ENCODE results near the gene LPP. TPM values are rescaled to one million over a fixed set of nuclear protein-coding genes. Genes with fewer than 3 reads are reported as not detected.

The LPP gene
- total and polyA plus RNA-seq, 9 of the 15 experiments (the other 6 are each of a cell fraction or from before 2014, with no cell fraction given), result 0.07 to 0.18 TPM; not detected in 7

DNA sequence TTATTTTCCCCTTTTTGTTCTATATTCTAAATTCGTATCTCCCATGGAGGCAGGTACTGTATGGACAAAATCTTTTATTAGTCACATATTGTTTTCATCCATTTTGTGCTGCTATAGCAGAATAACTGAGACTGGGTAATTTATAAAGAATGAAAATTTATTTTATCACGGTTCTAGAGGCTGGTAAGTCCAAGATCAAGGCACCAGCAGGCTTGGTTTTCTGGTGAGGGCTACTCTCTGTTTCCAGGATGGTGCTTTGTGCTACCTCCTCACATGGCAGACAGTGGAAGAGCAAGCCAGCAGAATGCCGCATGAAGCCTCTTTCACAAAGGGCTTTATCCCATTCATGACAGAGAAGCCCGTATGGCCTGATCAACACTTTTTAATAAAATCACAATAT is 595.9 kb downstream of the LPP start:
- CTCF ChIA-PET (ENCODE audit: low intra/inter-chr PET ratio), result no interaction called here
- Histone ChIP-seq H3K4me3 (no peak overlapping the region), H4K20me1 (replicated peaks; ENCODE audit: control insufficient read depth, insufficient read depth, low read length) (no peaks in the 10 kb centered on the region), H3K9ac (ENCODE audit: insufficient read depth in 1 of 2, low read depth in 2 of 2, low read length in 2 of 2) (no peak overlapping the region), H3K9me1 (ENCODE audit: control insufficient read depth, insufficient read depth, low read length) (no peaks in the 10 kb centered on the region), H3K4me2 (ENCODE audit: insufficient read depth, low read length) (no peak overlapping the region), H3K27ac (ENCODE audit: extremely low read depth, low read depth, low read length) (no peak overlapping the region), H2AFZ (ENCODE audit: low read depth, low read length) (no peak overlapping the region), H3K27me3 (ENCODE audit: control insufficient read depth in 2 of 2, insufficient read depth in 2 of 2, low read length in 2 of 2) (no peaks in the 10 kb centered on the region), H3K4me1 (replicated peaks in 1 of 2; ENCODE audit: control insufficient read depth in 2 of 2, insufficient read depth in 2 of 2, low read length in 2 of 2) (no peaks in the 10 kb centered on the region), H3K79me2 (ENCODE audit: control insufficient read depth, insufficient read depth, low read length) (no peaks in the 10 kb centered on the region), H3K36me3 (ENCODE audit: control insufficient read depth, insufficient read depth, low read length) (no peaks in the 10 kb centered on the region), H3K9me3 (replicated peaks; ENCODE audit: control insufficient read depth, insufficient read depth, low read depth, low read length) (no peaks in the 10 kb centered on the region)
- DNase-seq (ENCODE audit: extremely low read depth in 1 of 4, low spot score in 3 of 4), result no peak
- WGBS (ENCODE audit: insufficient coverage, low coverage, missing lambda C conversion rate), result 3% methylated on average over 4 of the region's 4 CpGs
- ATAC-seq, result no peak
- in situ Hi-C loops (cut with MboI) (no loop called here), intact Hi-C loops (cut with micrococcal nuclease) (loop anchor here (10.0 kb wide), 1 partner anchor 1005 kb away; the partner anchor contains the start of gene BCL6)
- no TSS peak for BruUV-seq (replicated peaks)
- no peak for FAIRE-seq
- POLR2A ChIA-PET, result no interaction called here
- TF ChIP-seq ADNP (tag; IDR thresholded peaks at IDR 0.05) (no peak), ZNF197 (CRISPR knock-in tag; IDR thresholded peaks at IDR 0.05; ENCODE audit: low read depth) (no peak), NCOA1 (IDR thresholded peaks at IDR 0.05; ENCODE audit: low read depth) (no peak), NUFIP1 (IDR thresholded peaks at IDR 0.05; ENCODE audit: partially characterized antibody) (no peak), ZNF239 (CRISPR knock-in tag; IDR thresholded peaks at IDR 0.05) (no peak), HNRNPH1 (optimal IDR thresholded peaks at IDR 0.05; ENCODE audit: low read depth, low read length) (no peak)
- TF ChIP-seq, protein P1, sequence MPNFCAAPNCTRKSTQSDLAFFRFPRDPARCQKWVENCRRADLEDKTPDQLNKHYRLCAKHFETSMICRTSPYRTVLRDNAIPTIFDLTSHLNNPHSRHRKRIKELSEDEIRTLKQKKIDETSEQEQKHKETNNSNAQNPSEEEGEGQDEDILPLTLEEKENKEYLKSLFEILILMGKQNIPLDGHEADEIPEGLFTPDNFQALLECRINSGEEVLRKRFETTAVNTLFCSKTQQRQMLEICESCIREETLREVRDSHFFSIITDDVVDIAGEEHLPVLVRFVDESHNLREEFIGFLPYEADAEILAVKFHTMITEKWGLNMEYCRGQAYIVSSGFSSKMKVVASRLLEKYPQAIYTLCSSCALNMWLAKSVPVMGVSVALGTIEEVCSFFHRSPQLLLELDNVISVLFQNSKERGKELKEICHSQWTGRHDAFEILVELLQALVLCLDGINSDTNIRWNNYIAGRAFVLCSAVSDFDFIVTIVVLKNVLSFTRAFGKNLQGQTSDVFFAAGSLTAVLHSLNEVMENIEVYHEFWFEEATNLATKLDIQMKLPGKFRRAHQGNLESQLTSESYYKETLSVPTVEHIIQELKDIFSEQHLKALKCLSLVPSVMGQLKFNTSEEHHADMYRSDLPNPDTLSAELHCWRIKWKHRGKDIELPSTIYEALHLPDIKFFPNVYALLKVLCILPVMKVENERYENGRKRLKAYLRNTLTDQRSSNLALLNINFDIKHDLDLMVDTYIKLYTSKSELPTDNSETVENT (CRISPR knock-in tag; IDR thresholded peaks at IDR 0.05), result no peak
- TF ChIP-seq, protein P2, sequence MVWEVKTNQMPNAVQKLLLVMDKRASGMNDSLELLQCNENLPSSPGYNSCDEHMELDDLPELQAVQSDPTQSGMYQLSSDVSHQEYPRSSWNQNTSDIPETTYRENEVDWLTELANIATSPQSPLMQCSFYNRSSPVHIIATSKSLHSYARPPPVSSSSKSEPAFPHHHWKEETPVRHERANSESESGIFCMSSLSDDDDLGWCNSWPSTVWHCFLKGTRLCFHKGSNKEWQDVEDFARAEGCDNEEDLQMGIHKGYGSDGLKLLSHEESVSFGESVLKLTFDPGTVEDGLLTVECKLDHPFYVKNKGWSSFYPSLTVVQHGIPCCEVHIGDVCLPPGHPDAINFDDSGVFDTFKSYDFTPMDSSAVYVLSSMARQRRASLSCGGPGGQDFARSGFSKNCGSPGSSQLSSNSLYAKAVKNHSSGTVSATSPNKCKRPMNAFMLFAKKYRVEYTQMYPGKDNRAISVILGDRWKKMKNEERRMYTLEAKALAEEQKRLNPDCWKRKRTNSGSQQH (CRISPR knock-in tag; IDR thresholded peaks at IDR 0.05), result no peak
- TF ChIP-seq, protein P3, sequence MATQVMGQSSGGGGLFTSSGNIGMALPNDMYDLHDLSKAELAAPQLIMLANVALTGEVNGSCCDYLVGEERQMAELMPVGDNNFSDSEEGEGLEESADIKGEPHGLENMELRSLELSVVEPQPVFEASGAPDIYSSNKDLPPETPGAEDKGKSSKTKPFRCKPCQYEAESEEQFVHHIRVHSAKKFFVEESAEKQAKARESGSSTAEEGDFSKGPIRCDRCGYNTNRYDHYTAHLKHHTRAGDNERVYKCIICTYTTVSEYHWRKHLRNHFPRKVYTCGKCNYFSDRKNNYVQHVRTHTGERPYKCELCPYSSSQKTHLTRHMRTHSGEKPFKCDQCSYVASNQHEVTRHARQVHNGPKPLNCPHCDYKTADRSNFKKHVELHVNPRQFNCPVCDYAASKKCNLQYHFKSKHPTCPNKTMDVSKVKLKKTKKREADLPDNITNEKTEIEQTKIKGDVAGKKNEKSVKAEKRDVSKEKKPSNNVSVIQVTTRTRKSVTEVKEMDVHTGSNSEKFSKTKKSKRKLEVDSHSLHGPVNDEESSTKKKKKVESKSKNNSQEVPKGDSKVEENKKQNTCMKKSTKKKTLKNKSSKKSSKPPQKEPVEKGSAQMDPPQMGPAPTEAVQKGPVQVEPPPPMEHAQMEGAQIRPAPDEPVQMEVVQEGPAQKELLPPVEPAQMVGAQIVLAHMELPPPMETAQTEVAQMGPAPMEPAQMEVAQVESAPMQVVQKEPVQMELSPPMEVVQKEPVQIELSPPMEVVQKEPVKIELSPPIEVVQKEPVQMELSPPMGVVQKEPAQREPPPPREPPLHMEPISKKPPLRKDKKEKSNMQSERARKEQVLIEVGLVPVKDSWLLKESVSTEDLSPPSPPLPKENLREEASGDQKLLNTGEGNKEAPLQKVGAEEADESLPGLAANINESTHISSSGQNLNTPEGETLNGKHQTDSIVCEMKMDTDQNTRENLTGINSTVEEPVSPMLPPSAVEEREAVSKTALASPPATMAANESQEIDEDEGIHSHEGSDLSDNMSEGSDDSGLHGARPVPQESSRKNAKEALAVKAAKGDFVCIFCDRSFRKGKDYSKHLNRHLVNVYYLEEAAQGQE (IDR thresholded peaks at IDR 0.05; ENCODE audit: borderline replicate concordance), result no peak
- TF ChIP-seq, protein P3 (CRISPR knock-in tag; IDR thresholded peaks at IDR 0.05; ENCODE audit: low read depth), result no peak

All from K562 (cell line).